Measurements from ENCODE around the gene GTF2E1. TPM values are rescaled to one million over a fixed set of nuclear protein-coding genes. Genes with fewer than 3 reads are reported as not detected.

Gene GTF2E1
- total and polyA plus RNA-seq, 2 of the 4 experiments (the other 2 are of a cell fraction) = 8.2 to 18.5 TPM

DNA sequence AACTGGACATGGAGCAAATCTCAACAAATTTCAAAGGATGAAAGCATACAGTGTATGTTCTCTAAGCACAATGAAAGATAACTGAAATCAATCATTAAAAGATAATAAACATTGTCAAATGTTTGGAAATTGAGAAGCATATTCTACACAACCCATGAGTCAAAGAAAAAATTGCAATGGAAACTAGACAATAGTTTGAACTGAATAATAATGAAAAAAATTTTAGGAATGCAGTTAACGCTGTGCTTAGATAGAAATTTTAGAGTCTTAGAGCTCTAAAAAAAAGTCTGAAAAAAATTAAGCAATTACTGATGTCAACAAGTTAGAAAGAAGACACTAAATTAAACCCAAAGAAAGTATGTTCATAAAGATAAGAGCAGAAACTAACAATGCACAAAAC is 15.8 kb upstream of the GTF2E1 start:
- CTCF ChIA-PET = no interaction called here
- Histone ChIP-seq H3K18ac (ENCODE audit: low read depth, low read length) (no peak overlapping the region), H3K4me1 (ENCODE audit: control insufficient read depth, insufficient read depth, low read length) (peaks cover 1% of the 10 kb centered on the region; the same call in 1 of the 2 replicates), H3K4me3 (ENCODE audit: insufficient read depth, low read depth, low read length) (no peak overlapping the region), H4K91ac (ENCODE audit: insufficient read depth, low read depth, low read length) (no peak overlapping the region), H2BK5ac (ENCODE audit: low read depth, low read length, poor library complexity, severe bottlenecking) (no peak overlapping the region), H3K4ac (ENCODE audit: low read depth, low read length) (no peak overlapping the region), H2BK15ac (ENCODE audit: low read depth, low read length) (no peak overlapping the region), H4K5ac (ENCODE audit: low read depth, low read length) (no peak overlapping the region), H2BK120ac (ENCODE audit: low read depth, low read length) (no peak overlapping the region), H2AK9ac (replicated peaks; ENCODE audit: low read depth, low read length, poor library complexity) (no peak overlapping the region), H3K36me3 (ENCODE audit: control insufficient read depth, insufficient read depth, low read length) (no peaks in the 10 kb centered on the region), H3K27me3 (ENCODE audit: control insufficient read depth, insufficient read depth, low read length) (no peaks in the 10 kb centered on the region), H3K9me3 (ENCODE audit: control insufficient read depth, insufficient read depth, low read length) (no peaks in the 10 kb centered on the region), H3K56ac (ENCODE audit: extremely low read depth, insufficient read depth, low read length) (no peak overlapping the region), H3K4me2 (ENCODE audit: low read depth, low read length) (no peak overlapping the region), H3K9me1 (ENCODE audit: insufficient read depth, low read length) (no peaks in the 10 kb centered on the region), H2AK5ac (ENCODE audit: low read depth, low read length) (no peak overlapping the region), H3K27ac (ENCODE audit: insufficient read depth, low read length) (no peak overlapping the region), H4K8ac (ENCODE audit: low read depth in 2 of 2, low read length in 2 of 2) (no peak overlapping the region), H4K20me1 (ENCODE audit: insufficient read depth, low read length) (no peaks in the 10 kb centered on the region), H2BK20ac (ENCODE audit: low read depth, low read length) (no peak overlapping the region), H3K23ac (ENCODE audit: low read depth, low read length) (no peak overlapping the region), H3K14ac (replicated peaks; ENCODE audit: low read depth, low read length) (no peak overlapping the region), H2AFZ (replicated peaks; ENCODE audit: low read length, poor library complexity) (no peak overlapping the region), H3K9ac (ENCODE audit: low read depth, low read length) (no peak overlapping the region), H3K79me1 (ENCODE audit: low read depth in 1 of 2, low read length in 2 of 2) (peaks cover 0 to 12% of the 10 kb centered on the region in 2 experiments; a peak in 3 of 4 replicates)
- no CpG with 5 or more reads among the region's 1 CpG for WGBS, 2 experiments (ENCODE audit: extremely low coverage in 2 of 2, insufficient read length in 1 of 2)
- ATAC-seq (ENCODE audit: low read depth) (peak; percentile 59), DNase-seq (peak; percentile 23)
- intact Hi-C loops (cut with micrococcal nuclease) = no loop called here
- POLR2A ChIA-PET (ENCODE audit: unreplicated experiment) = no interaction called here
- BruUV-seq (replicated peaks) = no TSS peak
- TF ChIP-seq MAZ (IDR thresholded peaks at IDR 0.05; ENCODE audit: borderline replicate concordance, low read depth, low read length) (no peak), MAFK (IDR thresholded peaks at IDR 0.05; ENCODE audit: low read depth, low read length) (no peak), RFX5 (IDR thresholded peaks at IDR 0.05; ENCODE audit: low read depth, low read length) (no peak)
- in situ Hi-C loops (cut with MboI; ENCODE audit: low sequenced_read_pairs) = no loop called here
- dilution Hi-C loops (cut with HindIII; ENCODE audit: low sequenced_read_pairs, unreplicated experiment) = no loop called here

Data from IMR-90 (cell line).